ENCODE measurements around the gene SYNJ2.

The SYNJ2 gene

GRCh38 chr6:158026054-158026900, 44.6 kb downstream of the SYNJ2 start:
- TF ChIP-seq FOXM1 (IDR thresholded peaks at IDR 0.05; ENCODE audit: borderline replicate concordance, low read depth) = 0 out of 2 replicates have a peak, but pooled peaks have one; percentile 52
- peak; percentile 93 for TF ChIP-seq NFIC (IDR thresholded peaks at IDR 0.05)
- TF ChIP-seq MAX (IDR thresholded peaks at IDR 0.05) = peak; percentile 29
- no peak for TF ChIP-seq REST (IDR thresholded peaks at IDR 0.05; ENCODE audit: low read depth)
- TF ChIP-seq YY1 (IDR thresholded peaks at IDR 0.05; ENCODE audit: low read depth) = no peak
- TF ChIP-seq CREB1 (IDR thresholded peaks at IDR 0.05; ENCODE audit: low read depth) = peak; percentile 45; the same call in 1 of the 2 replicates
- TF ChIP-seq EGR1 (IDR thresholded peaks at IDR 0.05) = no peak
- TF ChIP-seq CEBPB (IDR thresholded peaks at IDR 0.05) = no peak
- TF ChIP-seq EP300 (IDR thresholded peaks at IDR 0.05; ENCODE audit: borderline replicate concordance) = peak; percentile 82
- peak; percentile 76 for TF ChIP-seq TCF12 (IDR thresholded peaks at IDR 0.05; ENCODE audit: low read depth)
- peak; percentile 60 for TF ChIP-seq TEAD4 (IDR thresholded peaks at IDR 0.05)
- no peak for TF ChIP-seq TAF1 (IDR thresholded peaks at IDR 0.05; ENCODE audit: low read depth)
- 0 out of 2 replicates have a peak, but pooled peaks have one; percentile 14 for TF ChIP-seq RAD21 (IDR thresholded peaks at IDR 0.05; ENCODE audit: low read depth)
- TF ChIP-seq, protein P1, sequence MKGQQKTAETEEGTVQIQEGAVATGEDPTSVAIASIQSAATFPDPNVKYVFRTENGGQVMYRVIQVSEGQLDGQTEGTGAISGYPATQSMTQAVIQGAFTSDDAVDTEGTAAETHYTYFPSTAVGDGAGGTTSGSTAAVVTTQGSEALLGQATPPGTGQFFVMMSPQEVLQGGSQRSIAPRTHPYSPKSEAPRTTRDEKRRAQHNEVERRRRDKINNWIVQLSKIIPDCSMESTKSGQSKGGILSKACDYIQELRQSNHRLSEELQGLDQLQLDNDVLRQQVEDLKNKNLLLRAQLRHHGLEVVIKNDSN (IDR thresholded peaks at IDR 0.05) = no peak
- TF ChIP-seq ZBTB7A (IDR thresholded peaks at IDR 0.05; ENCODE audit: low read depth) = 0 out of 2 replicates have a peak, but pooled peaks have one; percentile 34

GRCh38 chr6:158026901-158027589, 45.4 kb downstream of the SYNJ2 start:
- TF ChIP-seq REST (IDR thresholded peaks at IDR 0.05; ENCODE audit: low read depth) (no peak), YY1 (IDR thresholded peaks at IDR 0.05; ENCODE audit: low read depth) (no peak), EGR1 (IDR thresholded peaks at IDR 0.05) (no peak), CEBPB (IDR thresholded peaks at IDR 0.05) (no peak), EP300 (IDR thresholded peaks at IDR 0.05; ENCODE audit: borderline replicate concordance) (no peak), CREB1 (IDR thresholded peaks at IDR 0.05; ENCODE audit: low read depth) (no peak), ZBTB7A (IDR thresholded peaks at IDR 0.05; ENCODE audit: low read depth) (no peak), NFIC (IDR thresholded peaks at IDR 0.05) (no peak), TAF1 (IDR thresholded peaks at IDR 0.05; ENCODE audit: low read depth) (no peak), RAD21 (IDR thresholded peaks at IDR 0.05; ENCODE audit: low read depth) (no peak), TEAD4 (IDR thresholded peaks at IDR 0.05) (no peak), MAX (IDR thresholded peaks at IDR 0.05) (no peak), FOXM1 (IDR thresholded peaks at IDR 0.05; ENCODE audit: borderline replicate concordance, low read depth) (no peak), TCF12 (IDR thresholded peaks at IDR 0.05; ENCODE audit: low read depth) (no peak)
- TF ChIP-seq, protein P1 (IDR thresholded peaks at IDR 0.05) = no peak

DNA sequence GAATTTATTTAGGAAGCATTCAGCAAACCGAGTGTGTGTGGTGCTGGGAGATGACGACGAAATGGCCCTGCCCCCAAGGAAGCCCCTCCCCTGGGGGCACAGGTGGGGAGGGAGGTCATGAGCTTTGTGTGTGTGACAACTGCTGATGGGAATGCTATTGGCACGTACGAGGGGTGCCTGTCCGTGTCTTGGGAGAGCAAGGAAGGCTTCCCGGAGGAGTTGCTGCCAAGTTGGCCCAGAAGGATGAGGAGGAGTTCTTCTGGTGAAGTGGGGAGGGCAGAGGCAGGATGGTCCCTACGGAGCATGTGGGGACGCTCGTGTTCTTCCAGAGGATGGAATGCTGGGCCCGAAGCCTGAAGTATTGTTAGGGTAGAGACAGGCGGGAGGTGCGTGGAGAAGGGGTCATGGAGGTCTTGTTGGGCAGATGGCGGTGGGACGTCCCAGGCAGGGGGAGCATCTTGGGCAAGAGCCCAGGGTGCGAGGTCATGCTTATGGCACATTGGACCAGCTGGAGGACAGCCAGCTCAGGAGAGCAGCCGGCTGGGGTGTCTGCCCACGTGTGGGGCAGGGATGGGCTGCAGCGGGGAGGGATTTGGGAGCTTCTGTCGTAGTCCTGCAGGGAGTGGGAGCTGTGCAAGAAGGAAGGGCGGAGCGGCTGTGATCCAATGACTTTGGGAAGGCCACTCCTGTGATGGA, 46.1 kb downstream of the SYNJ2 start:
- TF ChIP-seq ZBTB7A (IDR thresholded peaks at IDR 0.05; ENCODE audit: low read depth) = peak; percentile 51; the same call in 1 of the 2 replicates
- TF ChIP-seq TEAD4 (IDR thresholded peaks at IDR 0.05) = no peak
- TF ChIP-seq FOXM1 (IDR thresholded peaks at IDR 0.05; ENCODE audit: borderline replicate concordance, low read depth) = no peak
- TF ChIP-seq TAF1 (IDR thresholded peaks at IDR 0.05; ENCODE audit: low read depth) = no peak

DNA sequence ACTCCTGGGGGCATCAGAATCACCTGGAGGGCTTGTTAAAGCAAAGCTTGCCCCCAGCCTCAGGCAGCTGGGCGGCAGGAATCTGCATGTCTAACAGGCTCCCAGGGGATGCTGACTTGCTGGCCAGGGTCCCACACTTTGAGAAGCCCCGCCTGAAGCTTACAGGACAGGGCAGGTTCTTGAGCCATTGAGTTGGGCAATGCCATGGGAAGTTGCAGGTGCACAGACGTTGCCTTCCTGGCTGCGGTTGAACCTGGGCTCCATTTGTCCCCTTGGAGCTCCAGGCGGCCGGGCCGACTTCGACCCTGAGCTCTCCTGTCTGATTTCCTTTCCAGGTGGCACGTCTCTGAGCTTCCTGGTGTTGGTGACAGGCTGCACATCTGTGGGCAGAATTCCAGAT, 46.8 kb downstream of the SYNJ2 start:
- no peak for TF ChIP-seq CEBPB (IDR thresholded peaks at IDR 0.05)
- no peak for TF ChIP-seq EGR1 (IDR thresholded peaks at IDR 0.05)
- no peak for TF ChIP-seq YY1 (IDR thresholded peaks at IDR 0.05; ENCODE audit: low read depth)

GRCh38 chr6:158028876-158029275, 47.2 kb downstream of the SYNJ2 start:
- TF ChIP-seq MAX (IDR thresholded peaks at IDR 0.05) = no peak
- no peak for TF ChIP-seq CREB1 (IDR thresholded peaks at IDR 0.05; ENCODE audit: low read depth)
- TF ChIP-seq, protein P1 (IDR thresholded peaks at IDR 0.05) = no peak
- no peak for TF ChIP-seq RAD21 (IDR thresholded peaks at IDR 0.05; ENCODE audit: low read depth)
- no peak for TF ChIP-seq NFIC (IDR thresholded peaks at IDR 0.05)
- TF ChIP-seq EP300 (IDR thresholded peaks at IDR 0.05; ENCODE audit: borderline replicate concordance) = no peak
- no peak for TF ChIP-seq TCF12 (IDR thresholded peaks at IDR 0.05; ENCODE audit: low read depth)

All from Ishikawa (cell line).